Tibial artery (tissue), 4 donors: ENCODE measurements around the gene OPRM1.

Experiments
- DNase-seq, 2 donors: peaks; one replicate each; pipeline ENCODE4 v3.0.0-alpha.2; 2019
- H3K27ac ChIP-seq, 2 donors: fragments of 200-600 bp; sonication (generic) in 1 of 2; 1 replicate in 1 of 2; 2 replicates in 1 of 2; pipeline ENCODE4 v1.5.1; 2018 to 2019; ENCODE audit warnings: mild to moderate bottlenecking in 1 of 2
- H3K27me3 ChIP-seq, 2 donors: fragments of 200-600 bp; sonication (generic) in 1 of 2; one replicate each; pipeline versions ENCODE4 v1.5.1 to v1.6.0; 2016 to 2019
- H3K36me3 ChIP-seq, 3 donors: fragments of 200-600 bp; sonication (generic) in 2 of 3; one replicate each; pipeline ENCODE4 v1.5.1; 2016 to 2019; ENCODE audit warnings: mild to moderate bottlenecking in 2 of 3
- H3K4me1 ChIP-seq, 4 donors: fragments of 200-600 bp; sonication (generic) in 2 of 4; 1 replicate in 3 of 4; 2 replicates in 1 of 4; pipeline ENCODE4 v1.5.1; 2016 to 2019
- H3K4me3 ChIP-seq, 2 donors: fragments of 200-600 bp; sonication (generic) in 1 of 2; 1 replicate in 1 of 2; 2 replicates in 1 of 2; pipeline ENCODE4 v1.5.1; 2018 to 2019; ENCODE audit warnings: mild to moderate bottlenecking in 2 of 2
- H3K9me3 ChIP-seq, 3 donors: fragments of 200-600 bp; sonication (generic) in 1 of 3; one replicate each; pipeline ENCODE4 v1.5.1; 2016 to 2019
- CTCF ChIP-seq, 2 experiments: fragments of 200-600 bp in 1 of 2; fragments of 450-650 bp in 1 of 2; IDR thresholded peaks; one replicate each; pipeline ENCODE4 v1.5.1; 2017 to 2019; ENCODE audit warnings: antibody characterized with exemption in 2 of 2, mild to moderate bottlenecking in 1 of 2, moderate library complexity in 1 of 2
- intact Hi-C: fragments of 100-400 bp; cut with DNase I; formaldehyde crosslinking; loops from one replicate; pipeline ENCODE4 v1.15.0; 2023; ENCODE audit warnings: low total_unique reads

Gene OPRM1

DNA sequence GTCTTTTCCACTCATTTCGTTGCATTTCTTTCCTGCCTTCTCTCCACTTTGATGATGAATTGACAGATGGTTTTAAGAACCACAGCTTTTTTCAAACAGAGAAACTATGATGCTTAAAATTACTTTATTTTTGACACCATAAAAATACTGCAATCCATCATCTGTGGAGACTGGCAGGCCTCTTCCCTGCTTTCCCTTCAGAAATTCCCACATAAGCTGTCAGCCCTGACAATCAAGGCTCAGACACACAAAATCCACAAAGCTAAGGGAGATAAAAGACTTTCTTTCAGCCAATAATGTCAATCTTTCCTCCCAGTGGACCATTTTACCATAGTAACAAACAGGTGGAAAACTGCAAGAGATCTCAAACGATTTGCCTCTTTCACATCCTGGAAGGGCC, 235.1 kb downstream of the OPRM1 start:
- no peak for TF ChIP-seq CTCF (IDR thresholded peaks at IDR 0.05)
- Histone ChIP-seq H3K4me1 (peaks cover 0 to 12% (median 0%) of the 10 kb centered on the region in 4 donors), H3K9me3 (no peaks in the 10 kb centered on the region), H3K4me3 (no peak overlapping the region), H3K27me3 (no peaks in the 10 kb centered on the region), H3K27ac (no peak overlapping the region), H3K36me3 (no peaks in the 10 kb centered on the region)
- DNase-seq, result no peak
- intact Hi-C loops, result loop anchor here (2.0 kb wide), 1 partner anchor 117 kb away; no protein-coding TSS in a partner anchor

- no peaks in the 10 kb centered on the region for H3K27me3 ChIP-seq
- H3K4me1 ChIP-seq, result peaks cover 0 to 12% (median 0%) of the 10 kb centered on the region in 4 donors
- H3K27ac ChIP-seq, result no peak overlapping the region
- intact Hi-C loops, result no loop called here
- no peaks in the 10 kb centered on the region for H3K9me3 ChIP-seq
- H3K36me3 ChIP-seq, result no peaks in the 10 kb centered on the region
- no peak overlapping the region for H3K4me3 ChIP-seq
- no peak for DNase-seq
- peak; percentile 51 to 68 for TF ChIP-seq CTCF (IDR thresholded peaks at IDR 0.05)
Observed at GRCh38 chr6:154276810-154277628, 238.0 kb downstream of the OPRM1 start.

DNA sequence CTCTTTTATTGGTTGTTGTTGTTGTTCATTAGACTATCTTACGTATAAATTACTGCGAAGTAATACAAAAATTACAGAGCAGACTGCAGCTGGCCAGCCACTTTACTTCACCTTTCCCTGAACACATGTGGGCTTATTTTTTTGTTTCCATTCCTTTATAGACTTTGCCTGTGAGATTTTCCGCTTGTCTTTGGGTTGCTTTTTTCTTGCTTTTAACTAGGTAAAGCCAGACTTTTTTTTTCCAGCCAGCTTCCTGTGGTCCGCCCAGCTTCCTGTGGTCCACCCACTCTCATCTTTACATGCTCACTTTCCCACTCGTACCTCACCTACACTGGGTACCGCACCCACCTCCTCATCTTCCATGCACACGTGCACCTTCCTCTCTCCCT, 238.6 kb downstream of the OPRM1 start:
- intact Hi-C loops, result no loop called here
- Histone ChIP-seq H3K9me3 (no peaks in the 10 kb centered on the region), H3K27me3 (no peaks in the 10 kb centered on the region), H3K4me3 (no peak overlapping the region), H3K36me3 (no peaks in the 10 kb centered on the region), H3K4me1 (peaks cover 0 to 12% (median 0%) of the 10 kb centered on the region in 4 donors), H3K27ac (no peak overlapping the region)
- peak in 1 of 2 experiments; percentile 3 for TF ChIP-seq CTCF (IDR thresholded peaks at IDR 0.05)
- no peak for DNase-seq

- TF ChIP-seq CTCF (IDR thresholded peaks at IDR 0.05), result no peak
- DNase-seq, result no peak
- Histone ChIP-seq H3K9me3 (no peaks in the 10 kb centered on the region), H3K36me3 (no peaks in the 10 kb centered on the region), H3K4me3 (no peak overlapping the region), H3K4me1 (peaks cover 0 to 12% (median 0%) of the 10 kb centered on the region in 4 donors), H3K27me3 (no peaks in the 10 kb centered on the region), H3K27ac (no peak overlapping the region)
- intact Hi-C loops, result no loop called here
Observed at GRCh38 chr6:154280521-154280920, 241.5 kb downstream of the OPRM1 start.

DNA sequence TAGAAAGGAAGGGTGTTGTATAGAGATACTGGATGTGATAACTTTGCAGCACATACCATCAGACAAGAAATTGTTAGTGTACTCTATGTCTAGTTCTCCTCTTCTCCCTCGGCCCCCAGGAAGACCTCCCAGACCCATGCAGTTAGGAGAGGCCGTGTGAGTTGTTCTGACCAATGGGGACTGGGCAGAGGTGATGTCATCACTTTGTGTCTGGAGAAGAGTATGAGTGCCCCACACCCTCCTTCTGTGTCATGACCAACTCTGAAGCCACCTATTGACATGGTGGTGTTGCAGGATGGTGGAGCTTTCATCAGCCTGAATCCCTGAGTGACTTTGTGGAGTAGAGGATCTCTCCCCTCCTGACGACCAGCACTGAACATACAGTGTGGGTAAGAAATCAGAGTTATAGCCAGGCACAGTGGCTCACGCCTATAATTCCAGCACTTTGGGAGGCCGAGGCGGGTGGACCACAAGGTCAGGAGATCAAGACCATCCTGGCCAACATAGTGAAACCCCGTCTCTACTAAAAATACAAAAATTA, 245.3 kb downstream of the OPRM1 start:
- intact Hi-C loops, result no loop called here
- H3K9me3 ChIP-seq, result no peaks in the 10 kb centered on the region
- DNase-seq, result no peak
- no peaks in the 10 kb centered on the region for H3K27me3 ChIP-seq
- no peak for TF ChIP-seq CTCF (IDR thresholded peaks at IDR 0.05)
- H3K27ac ChIP-seq, result no peak overlapping the region
- no peaks in the 10 kb centered on the region for H3K4me1 ChIP-seq
- no peak overlapping the region for H3K4me3 ChIP-seq
- no peaks in the 10 kb centered on the region for H3K36me3 ChIP-seq
